COLO829 (cell line): Measurements from ENCODE around the gene SLC30A4.

Experiments
- DNase-seq: peaks from one replicate; pipeline ENCODE4 v3.0.0; 2012; ENCODE audit warnings: low spot score

Gene SLC30A4

GRCh38 chr15:45451265-45451664 lies 71.3 kb downstream of the SLC30A4 start:
- DNase-seq = no peak

GRCh38 chr15:45449916-45450867 lies 72.4 kb downstream of the SLC30A4 start:
- DNase-seq = no peak

- no peak for DNase-seq
Observed at GRCh38 chr15:45449395-45449794, 73.2 kb downstream of the SLC30A4 start.

GRCh38 chr15:45448066-45448915 lies 74.3 kb downstream of the SLC30A4 start:
- DNase-seq = no peak

GRCh38 chr15:45443645-45444044 lies 78.9 kb downstream of the SLC30A4 start:
- DNase-seq = no peak

GRCh38 chr15:45442507-45443135 lies 79.9 kb downstream of the SLC30A4 start:
- no peak for DNase-seq

- DNase-seq = no peak
Observed at GRCh38 chr15:45441686-45442085, 80.9 kb downstream of the SLC30A4 start.

GRCh38 chr15:45441036-45441435 lies 81.5 kb downstream of the SLC30A4 start:
- no peak for DNase-seq

- no peak for DNase-seq
Observed at GRCh38 chr15:45439521-45440260, 82.9 kb downstream of the SLC30A4 start.

GRCh38 chr15:45435124-45435903 lies 87.2 kb downstream of the SLC30A4 start:
- DNase-seq = no peak

GRCh38 chr15:45434078-45434567 lies 88.4 kb downstream of the SLC30A4 start:
- no peak for DNase-seq

GRCh38 chr15:45431511-45431910 lies 91.0 kb downstream of the SLC30A4 start:
- no peak for DNase-seq

GRCh38 chr15:45429941-45430792 lies 92.4 kb downstream of the SLC30A4 start:
- DNase-seq = peak; percentile 27
